Ishikawa (cell line): Measurements from ENCODE around the gene SMARCA4.

Experiments used
- CEBPB ChIP-seq: IDR thresholded peaks from 2 replicates; pipeline ENCODE4 v1.6.1; 2012
- CREB1 ChIP-seq: IDR thresholded peaks from 2 replicates; pipeline ENCODE4 v1.6.1; 2012; ENCODE audit warnings: low read depth
- EGR1 ChIP-seq: IDR thresholded peaks from 2 replicates; pipeline ENCODE4 v1.6.1; 2012
- EP300 ChIP-seq: IDR thresholded peaks from 2 replicates; pipeline ENCODE4 v1.6.1; 2012; ENCODE audit warnings: borderline replicate concordance
- FOXM1 ChIP-seq: IDR thresholded peaks from 2 replicates; pipeline ENCODE4 v1.6.1; 2012; ENCODE audit warnings: low read depth, borderline replicate concordance
- MAX ChIP-seq: IDR thresholded peaks from 2 replicates; pipeline ENCODE4 v1.6.1; 2012
- NFIC ChIP-seq: IDR thresholded peaks from 2 replicates; pipeline ENCODE4 v1.6.1; 2012
- RAD21 ChIP-seq: IDR thresholded peaks from 2 replicates; pipeline ENCODE4 v1.6.1; 2012; ENCODE audit warnings: low read depth
- TAF1 ChIP-seq: IDR thresholded peaks from 2 replicates; pipeline ENCODE4 v1.6.1; 2012; ENCODE audit warnings: low read depth, mild to moderate bottlenecking
- TCF12 ChIP-seq: IDR thresholded peaks from 2 replicates; pipeline ENCODE4 v1.6.1; 2012; ENCODE audit warnings: low read depth
- TEAD4 ChIP-seq: IDR thresholded peaks from 2 replicates; pipeline ENCODE4 v1.6.1; 2012
- YY1 ChIP-seq: IDR thresholded peaks from 2 replicates; pipeline ENCODE4 v1.6.1; 2012; ENCODE audit warnings: low read depth
- ZBTB7A ChIP-seq: IDR thresholded peaks from 2 replicates; pipeline ENCODE4 v1.6.1; 2012; ENCODE audit warnings: low read depth
- TF ChIP-seq, protein P1 (sequence below): IDR thresholded peaks from 2 replicates; pipeline ENCODE4 v1.6.1; 2012; ENCODE audit warnings: low read depth, mild to moderate bottlenecking
- TF ChIP-seq, protein P2 (sequence below): IDR thresholded peaks from 2 replicates; pipeline ENCODE4 v1.6.1; 2012

The SMARCA4 gene

DNA sequence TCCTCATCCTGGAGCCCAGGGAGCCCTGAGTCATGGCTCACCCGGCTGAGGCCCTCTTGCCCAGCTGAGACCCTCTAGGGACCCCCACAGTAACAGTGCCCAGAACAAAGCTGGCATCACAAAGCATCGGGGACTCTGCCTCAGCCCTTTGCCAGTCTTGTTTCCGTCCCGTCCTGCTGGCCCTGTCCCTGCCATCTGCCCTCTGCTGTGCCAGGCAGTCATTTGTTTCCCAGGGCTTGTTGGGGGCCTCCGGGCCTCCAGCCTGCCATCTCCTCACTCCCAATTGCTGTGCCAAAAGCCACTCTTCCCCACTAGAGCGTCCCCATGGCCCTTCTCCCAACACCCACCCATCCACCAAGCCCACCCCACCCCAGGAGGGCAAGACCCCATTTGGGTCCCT is 64.2 kb downstream of the SMARCA4 start:
- TF ChIP-seq TEAD4 (no peak), MAX (no peak), CREB1 (no peak), RAD21 (no peak), NFIC (no peak), TAF1 (no peak), ZBTB7A (no peak), EGR1 (no peak), YY1 (no peak), TCF12 (no peak), CEBPB (no peak), EP300 (no peak), FOXM1 (no peak)
- TF ChIP-seq, protein P1, sequence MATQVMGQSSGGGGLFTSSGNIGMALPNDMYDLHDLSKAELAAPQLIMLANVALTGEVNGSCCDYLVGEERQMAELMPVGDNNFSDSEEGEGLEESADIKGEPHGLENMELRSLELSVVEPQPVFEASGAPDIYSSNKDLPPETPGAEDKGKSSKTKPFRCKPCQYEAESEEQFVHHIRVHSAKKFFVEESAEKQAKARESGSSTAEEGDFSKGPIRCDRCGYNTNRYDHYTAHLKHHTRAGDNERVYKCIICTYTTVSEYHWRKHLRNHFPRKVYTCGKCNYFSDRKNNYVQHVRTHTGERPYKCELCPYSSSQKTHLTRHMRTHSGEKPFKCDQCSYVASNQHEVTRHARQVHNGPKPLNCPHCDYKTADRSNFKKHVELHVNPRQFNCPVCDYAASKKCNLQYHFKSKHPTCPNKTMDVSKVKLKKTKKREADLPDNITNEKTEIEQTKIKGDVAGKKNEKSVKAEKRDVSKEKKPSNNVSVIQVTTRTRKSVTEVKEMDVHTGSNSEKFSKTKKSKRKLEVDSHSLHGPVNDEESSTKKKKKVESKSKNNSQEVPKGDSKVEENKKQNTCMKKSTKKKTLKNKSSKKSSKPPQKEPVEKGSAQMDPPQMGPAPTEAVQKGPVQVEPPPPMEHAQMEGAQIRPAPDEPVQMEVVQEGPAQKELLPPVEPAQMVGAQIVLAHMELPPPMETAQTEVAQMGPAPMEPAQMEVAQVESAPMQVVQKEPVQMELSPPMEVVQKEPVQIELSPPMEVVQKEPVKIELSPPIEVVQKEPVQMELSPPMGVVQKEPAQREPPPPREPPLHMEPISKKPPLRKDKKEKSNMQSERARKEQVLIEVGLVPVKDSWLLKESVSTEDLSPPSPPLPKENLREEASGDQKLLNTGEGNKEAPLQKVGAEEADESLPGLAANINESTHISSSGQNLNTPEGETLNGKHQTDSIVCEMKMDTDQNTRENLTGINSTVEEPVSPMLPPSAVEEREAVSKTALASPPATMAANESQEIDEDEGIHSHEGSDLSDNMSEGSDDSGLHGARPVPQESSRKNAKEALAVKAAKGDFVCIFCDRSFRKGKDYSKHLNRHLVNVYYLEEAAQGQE: no peak
- TF ChIP-seq, protein P2, sequence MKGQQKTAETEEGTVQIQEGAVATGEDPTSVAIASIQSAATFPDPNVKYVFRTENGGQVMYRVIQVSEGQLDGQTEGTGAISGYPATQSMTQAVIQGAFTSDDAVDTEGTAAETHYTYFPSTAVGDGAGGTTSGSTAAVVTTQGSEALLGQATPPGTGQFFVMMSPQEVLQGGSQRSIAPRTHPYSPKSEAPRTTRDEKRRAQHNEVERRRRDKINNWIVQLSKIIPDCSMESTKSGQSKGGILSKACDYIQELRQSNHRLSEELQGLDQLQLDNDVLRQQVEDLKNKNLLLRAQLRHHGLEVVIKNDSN: no peak

GRCh38 chr19:11025445-11025844 is 64.6 kb downstream of the SMARCA4 start:
- TF ChIP-seq CREB1: no peak

GRCh38 chr19:11025997-11026396 is 65.2 kb downstream of the SMARCA4 start:
- TF ChIP-seq NFIC: no peak
- TF ChIP-seq MAX: no peak
- TF ChIP-seq YY1: no peak
- no peak for TF ChIP-seq ZBTB7A
- TF ChIP-seq CREB1: no peak
- TF ChIP-seq CEBPB: no peak
- no peak for TF ChIP-seq EP300

DNA sequence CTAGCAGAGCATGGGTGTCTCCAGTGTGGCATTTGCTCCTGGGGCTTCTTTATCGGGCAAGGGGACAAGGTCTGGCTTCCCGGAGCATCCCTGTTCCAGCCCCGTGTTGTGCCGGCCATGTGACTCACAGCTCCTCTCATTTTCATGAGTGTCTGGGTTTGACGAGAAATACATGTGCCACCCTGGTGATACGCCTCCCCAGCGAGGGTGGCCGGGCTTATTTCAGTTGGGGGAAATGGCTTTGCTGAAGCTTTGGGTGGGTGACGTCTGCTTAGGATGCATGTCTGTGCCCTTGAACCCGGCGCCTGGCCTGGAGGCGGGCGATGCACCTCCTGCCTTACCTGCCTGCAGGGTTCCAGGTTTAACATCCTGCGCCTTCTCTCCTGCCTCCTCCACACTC is 66.6 kb downstream of the SMARCA4 start:
- no peak for TF ChIP-seq TAF1
- no peak for TF ChIP-seq NFIC

DNA sequence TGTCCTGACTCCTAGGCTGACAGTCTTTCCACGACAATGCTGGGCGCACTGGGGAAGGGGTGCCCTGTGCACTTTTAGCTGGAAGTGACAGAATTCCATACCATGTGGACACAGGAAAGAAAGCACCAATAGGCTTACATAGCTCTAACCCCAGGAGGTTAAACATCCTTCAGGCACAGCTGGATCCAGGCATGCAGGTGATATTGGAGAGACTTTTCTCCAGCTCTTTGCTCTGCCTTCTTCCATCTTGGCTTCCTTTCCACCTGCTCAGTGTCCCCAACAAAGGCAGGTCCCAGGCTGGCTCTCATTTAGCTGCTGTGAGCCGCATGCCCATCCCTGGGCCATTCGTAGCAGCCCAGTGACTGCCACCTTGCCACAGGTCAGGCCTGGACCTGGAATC is 67.3 kb downstream of the SMARCA4 start:
- TF ChIP-seq MAX: no peak

DNA sequence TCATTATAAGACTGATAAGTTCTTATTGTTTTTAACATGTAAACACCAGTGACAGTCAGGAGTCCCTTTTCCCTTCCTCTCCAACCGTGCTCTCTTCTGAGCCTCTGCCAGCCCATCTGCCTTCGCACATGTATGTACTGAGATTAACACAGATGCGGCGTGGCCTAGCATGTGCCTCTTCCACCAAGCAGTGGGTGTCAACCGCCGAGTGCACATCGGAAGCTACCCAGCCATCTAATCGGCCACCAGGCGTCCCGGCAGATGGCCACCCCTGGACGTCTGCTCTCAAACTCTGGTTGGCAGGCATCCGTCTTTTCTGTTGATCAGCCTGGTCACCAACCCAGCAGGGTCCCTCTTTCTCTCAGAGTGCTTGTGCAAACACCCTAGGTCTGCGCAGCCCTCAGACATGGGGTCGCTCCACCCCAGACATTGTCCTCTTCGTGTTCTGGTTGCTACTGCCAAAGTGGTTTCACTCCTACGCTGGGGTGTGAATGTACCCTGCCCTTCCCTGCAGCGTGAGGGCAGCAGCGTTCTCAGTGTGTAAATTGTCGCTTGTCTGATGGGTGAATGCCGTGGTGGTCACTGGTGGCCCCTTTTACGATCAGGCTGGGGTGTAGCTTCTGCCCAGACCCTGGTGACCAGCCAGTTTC is 70.7 kb downstream of the SMARCA4 start:
- TF ChIP-seq TAF1 (no peak), ZBTB7A (no peak), TEAD4 (no peak), NFIC (no peak), YY1 (no peak), FOXM1 (no peak), EP300 (no peak), CEBPB (no peak), RAD21 (no peak), MAX (no peak), TCF12 (no peak), EGR1 (no peak), CREB1 (no peak)
- TF ChIP-seq, protein P2: no peak
- TF ChIP-seq, protein P1: no peak

GRCh38 chr19:11033251-11033650 is 72.4 kb downstream of the SMARCA4 start:
- TF ChIP-seq EP300: no peak
